Prostate gland (tissue), 2 donors: Measurements from ENCODE around the gene KCNN3.

Experiments used
- POLR2A ChIP-seq: fragments of 450-650 bp; IDR thresholded peaks from one replicate; pipeline ENCODE4 v1.6.1; 2016; ENCODE audit warnings: antibody characterized with exemption, mild to moderate bottlenecking
- TF ChIP-seq, protein P1 (sequence below), 4 experiments: fragments of 200-600 bp in 2 of 4; fragments of 450-650 bp in 2 of 4; sonication (generic) in 2 of 4; IDR thresholded peaks; 1 replicate in 3 of 4; 2 replicates in 1 of 4; pipeline ENCODE4 v1.5.1; 2016 to 2019; ENCODE audit warnings: antibody characterized with exemption in 4 of 4, mild to moderate bottlenecking in 2 of 4, moderate library complexity in 2 of 4

GRCh38 chr1:154818911-154819310 lies 51.2 kb downstream of the KCNN3 start:
- TF ChIP-seq POLR2A: no peak
- TF ChIP-seq, protein P1, sequence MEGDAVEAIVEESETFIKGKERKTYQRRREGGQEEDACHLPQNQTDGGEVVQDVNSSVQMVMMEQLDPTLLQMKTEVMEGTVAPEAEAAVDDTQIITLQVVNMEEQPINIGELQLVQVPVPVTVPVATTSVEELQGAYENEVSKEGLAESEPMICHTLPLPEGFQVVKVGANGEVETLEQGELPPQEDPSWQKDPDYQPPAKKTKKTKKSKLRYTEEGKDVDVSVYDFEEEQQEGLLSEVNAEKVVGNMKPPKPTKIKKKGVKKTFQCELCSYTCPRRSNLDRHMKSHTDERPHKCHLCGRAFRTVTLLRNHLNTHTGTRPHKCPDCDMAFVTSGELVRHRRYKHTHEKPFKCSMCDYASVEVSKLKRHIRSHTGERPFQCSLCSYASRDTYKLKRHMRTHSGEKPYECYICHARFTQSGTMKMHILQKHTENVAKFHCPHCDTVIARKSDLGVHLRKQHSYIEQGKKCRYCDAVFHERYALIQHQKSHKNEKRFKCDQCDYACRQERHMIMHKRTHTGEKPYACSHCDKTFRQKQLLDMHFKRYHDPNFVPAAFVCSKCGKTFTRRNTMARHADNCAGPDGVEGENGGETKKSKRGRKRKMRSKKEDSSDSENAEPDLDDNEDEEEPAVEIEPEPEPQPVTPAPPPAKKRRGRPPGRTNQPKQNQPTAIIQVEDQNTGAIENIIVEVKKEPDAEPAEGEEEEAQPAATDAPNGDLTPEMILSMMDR (IDR thresholded peaks at IDR 0.05): no peak
